SU-DHL-6 (cell line): ENCODE measurements around the gene SCGB3A1.

ENCODE experiments used
- H2AFZ ChIP-seq: fragments of 200-600 bp; sonication (generic); 2 replicates; pipeline ENCODE4 v1.6.1; 2014; ENCODE audit warnings: low read depth, mild to moderate bottlenecking, moderate library complexity, mixed read lengths, antibody characterized with exemption, low read length; ENCODE audit not compliant: severe bottlenecking
- H3F3A ChIP-seq: fragments of 200-600 bp; shearing (Covaris generic); 2 replicates; pipeline ENCODE4 v1.6.0; 2016; ENCODE audit warnings: antibody characterized with exemption, mild to moderate bottlenecking; ENCODE audit not compliant: insufficient read depth
- H3K27ac ChIP-seq: fragments of 200-600 bp; sonication (generic); 2 replicates; pipeline ENCODE4 v1.5.1; 2016; ENCODE audit warnings: low read depth, mild to moderate bottlenecking, low read length, moderate library complexity, mixed read lengths
- H3K27me3 ChIP-seq: fragments of 200-600 bp; sonication (generic), shearing (Covaris generic); 2 replicates; pipeline ENCODE4 v1.6.0; 2014; ENCODE audit warnings: mild to moderate bottlenecking, low read length
- H3K36me3 ChIP-seq: fragments of 200-600 bp; sonication (generic); 2 replicates; pipeline ENCODE4 v1.6.1; 2014; ENCODE audit warnings: mild to moderate bottlenecking, low read length, mixed read lengths
- H3K4me2 ChIP-seq: fragments of 300-600, 200-600 bp; shearing (Covaris generic), sonication (generic); 2 replicates; pipeline ENCODE4 v1.6.0; 2014; ENCODE audit warnings: low read length, low read depth, mild to moderate bottlenecking; ENCODE audit not compliant: poor library complexity, severe bottlenecking
- H3K4me3 ChIP-seq: fragments of 200-600 bp; sonication (generic); 2 replicates; pipeline ENCODE4 v1.5.1; 2014; ENCODE audit warnings: antibody characterized with exemption, low read length, mild to moderate bottlenecking, mixed read lengths; ENCODE audit not compliant: insufficient read depth, poor library complexity, severe bottlenecking
- H3K79me2 ChIP-seq: fragments of 200-600 bp; sonication (generic); 2 replicates; pipeline ENCODE4 v1.6.1; 2014; ENCODE audit warnings: mild to moderate bottlenecking, low read length, moderate library complexity; ENCODE audit not compliant: insufficient read depth
- H3K9ac ChIP-seq: fragments of 200-600 bp; sonication (generic); 2 replicates; pipeline ENCODE4 v1.7.0; 2014; ENCODE audit warnings: mild to moderate bottlenecking, low read length
- H3K9me2 ChIP-seq: fragments of 200-600 bp; sonication (generic); replicated peaks from 2 replicates; pipeline ENCODE4 v1.6.1; 2014; ENCODE audit warnings: low read length; ENCODE audit not compliant: insufficient read depth
- H3K9me3 ChIP-seq: fragments of 200-600 bp; sonication (generic); 2 replicates; pipeline ENCODE4 v1.6.1; 2014; ENCODE audit warnings: low read length, mixed read lengths; ENCODE audit not compliant: insufficient read depth
- H4K20me1 ChIP-seq: fragments of 200-600 bp; sonication (generic); 2 replicates; pipeline ENCODE4 v1.6.1; 2014; ENCODE audit warnings: low read depth, mild to moderate bottlenecking, antibody characterized with exemption, low read length, moderate library complexity, mixed read lengths
- EZH2phosphoT487 ChIP-seq: fragments of 200-600 bp; sonication (generic), shearing (Covaris generic); conservative IDR thresholded peaks from 2 replicates; pipeline ENCODE4 v1.6.1; 2018; ENCODE audit warnings: mild to moderate bottlenecking, antibody characterized with exemption, low read length, moderate library complexity, mixed read lengths
- TF ChIP-seq, protein P1 (sequence below): fragments of 200-600 bp; sonication (generic); IDR thresholded peaks from one replicate; pipeline ENCODE4 v1.5.1; 2017; ENCODE audit warnings: antibody characterized with exemption, mild to moderate bottlenecking, low read length, moderate library complexity; ENCODE audit not compliant: insufficient read depth, poor library complexity, severe bottlenecking

The SCGB3A1 gene

GRCh38 chr5:180612683-180613082, 21.4 kb upstream of the SCGB3A1 start:
- H3K36me3 ChIP-seq, result no peaks in the 10 kb centered on the region
- TF ChIP-seq, protein P1, sequence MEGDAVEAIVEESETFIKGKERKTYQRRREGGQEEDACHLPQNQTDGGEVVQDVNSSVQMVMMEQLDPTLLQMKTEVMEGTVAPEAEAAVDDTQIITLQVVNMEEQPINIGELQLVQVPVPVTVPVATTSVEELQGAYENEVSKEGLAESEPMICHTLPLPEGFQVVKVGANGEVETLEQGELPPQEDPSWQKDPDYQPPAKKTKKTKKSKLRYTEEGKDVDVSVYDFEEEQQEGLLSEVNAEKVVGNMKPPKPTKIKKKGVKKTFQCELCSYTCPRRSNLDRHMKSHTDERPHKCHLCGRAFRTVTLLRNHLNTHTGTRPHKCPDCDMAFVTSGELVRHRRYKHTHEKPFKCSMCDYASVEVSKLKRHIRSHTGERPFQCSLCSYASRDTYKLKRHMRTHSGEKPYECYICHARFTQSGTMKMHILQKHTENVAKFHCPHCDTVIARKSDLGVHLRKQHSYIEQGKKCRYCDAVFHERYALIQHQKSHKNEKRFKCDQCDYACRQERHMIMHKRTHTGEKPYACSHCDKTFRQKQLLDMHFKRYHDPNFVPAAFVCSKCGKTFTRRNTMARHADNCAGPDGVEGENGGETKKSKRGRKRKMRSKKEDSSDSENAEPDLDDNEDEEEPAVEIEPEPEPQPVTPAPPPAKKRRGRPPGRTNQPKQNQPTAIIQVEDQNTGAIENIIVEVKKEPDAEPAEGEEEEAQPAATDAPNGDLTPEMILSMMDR, result no peak
- no peak for TF ChIP-seq EZH2phosphoT487
- H3K4me3 ChIP-seq, result no peak overlapping the region
- H3K4me2 ChIP-seq, result no peak overlapping the region
- no peaks in the 10 kb centered on the region for H3K79me2 ChIP-seq
- no peak overlapping the region for H3K27ac ChIP-seq
- H3K9me3 ChIP-seq, result no peaks in the 10 kb centered on the region
- no peaks in the 10 kb centered on the region for H4K20me1 ChIP-seq
- H2AFZ ChIP-seq, result no peak overlapping the region
- no peak overlapping the region for H3K9ac ChIP-seq
- H3F3A ChIP-seq, result no peaks in the 10 kb centered on the region
- no peaks in the 10 kb centered on the region for H3K27me3 ChIP-seq
- H3K9me2 ChIP-seq, result no peaks in the 10 kb centered on the region

DNA sequence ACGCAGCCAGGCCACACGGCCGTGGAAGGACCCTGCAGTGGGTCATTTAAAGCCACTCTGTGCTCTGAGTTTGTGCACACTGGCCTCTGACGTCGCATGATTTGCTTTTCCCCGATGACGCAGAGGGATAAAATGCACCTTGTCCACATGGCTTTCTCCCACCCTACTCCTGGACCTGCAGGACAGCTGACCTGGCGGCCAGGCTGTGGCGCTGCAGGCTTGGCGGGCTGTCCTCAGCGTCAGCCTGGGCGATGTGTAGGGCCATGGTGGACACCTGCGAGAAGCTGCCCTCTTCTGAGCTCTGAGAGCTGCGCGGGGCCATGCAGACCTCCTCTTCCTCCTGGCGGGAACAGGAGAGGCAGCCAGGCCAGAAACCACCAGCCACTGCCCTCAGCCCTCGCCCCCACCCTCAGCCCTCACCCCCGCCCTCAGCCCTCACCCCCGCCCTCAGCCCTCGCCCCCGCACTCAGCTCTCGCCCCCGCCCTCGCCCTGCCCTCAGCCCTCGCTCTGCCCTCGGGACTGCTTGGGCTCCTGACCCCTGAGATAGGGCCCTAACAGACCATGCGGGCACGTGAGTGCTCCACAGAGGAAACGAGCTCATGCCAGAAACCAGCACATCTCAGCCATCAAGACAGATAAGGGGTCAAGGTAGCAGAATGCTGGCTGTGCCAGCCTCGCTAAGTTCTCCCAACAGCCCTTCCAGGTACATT, 20.0 kb upstream of the SCGB3A1 start:
- H3K4me3 ChIP-seq, result no peak overlapping the region
- no peaks in the 10 kb centered on the region for H3K27me3 ChIP-seq
- H3F3A ChIP-seq, result no peaks in the 10 kb centered on the region
- TF ChIP-seq, protein P1, result no peak
- TF ChIP-seq EZH2phosphoT487, result no peak
- no peaks in the 10 kb centered on the region for H3K79me2 ChIP-seq
- H3K4me2 ChIP-seq, result no peak overlapping the region
- no peak overlapping the region for H2AFZ ChIP-seq
- no peaks in the 10 kb centered on the region for H3K9me2 ChIP-seq
- no peak overlapping the region for H3K9ac ChIP-seq
- H3K9me3 ChIP-seq, result no peaks in the 10 kb centered on the region
- no peaks in the 10 kb centered on the region for H4K20me1 ChIP-seq
- no peaks in the 10 kb centered on the region for H3K36me3 ChIP-seq
- no peak overlapping the region for H3K27ac ChIP-seq

- no peaks in the 10 kb centered on the region for H3K27me3 ChIP-seq
Measured at GRCh38 chr5:180609817-180610550, 18.7 kb upstream of the SCGB3A1 start.

More at GRCh38 chr5:180609817-180610550, 18.7 kb upstream of the SCGB3A1 start:
- Histone ChIP-seq H3K4me2 (no peak overlapping the region), H3F3A (no peaks in the 10 kb centered on the region), H3K9ac (no peak overlapping the region), H3K27ac (no peak overlapping the region), H3K4me3 (no peak overlapping the region), H3K9me2 (no peaks in the 10 kb centered on the region), H3K9me3 (no peaks in the 10 kb centered on the region), H2AFZ (no peak overlapping the region), H4K20me1 (no peaks in the 10 kb centered on the region), H3K79me2 (no peaks in the 10 kb centered on the region), H3K36me3 (no peaks in the 10 kb centered on the region)
- TF ChIP-seq, protein P1, result no peak
- no peak for TF ChIP-seq EZH2phosphoT487
